ENCODE results near the gene AP2A2. TPM values are rescaled to one million over a fixed set of nuclear protein-coding genes. Genes with fewer than 3 reads are reported as not detected.

The AP2A2 gene
- total and polyA plus RNA-seq, 2 of the 4 experiments (the other 2 are of a cell fraction), result 19.9 to 49.0 TPM

DNA sequence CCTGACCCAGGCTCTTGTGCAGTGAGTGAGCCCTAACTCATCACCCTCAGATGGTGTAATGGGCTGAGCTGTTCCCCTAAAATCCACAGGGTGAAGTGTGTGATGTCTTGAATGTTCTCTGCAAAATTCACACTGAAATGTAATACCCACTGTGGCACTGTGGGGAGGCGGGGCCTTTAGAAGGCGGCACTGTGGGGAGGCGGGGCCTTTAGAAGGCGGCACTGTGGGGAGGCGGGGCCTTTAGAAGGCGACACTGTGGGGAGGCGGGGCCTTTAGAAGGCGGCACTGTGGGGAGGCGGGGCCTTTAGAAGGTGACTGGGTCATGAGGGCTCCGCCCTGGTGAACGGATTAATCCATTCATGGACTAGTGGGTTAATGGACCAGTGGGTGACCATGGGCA is 48.1 kb upstream of the AP2A2 start:
- no peak overlapping the region for H3K4ac ChIP-seq (ENCODE audit: low read depth, low read length)
- ATAC-seq (ENCODE audit: low read depth) (0 out of 2 replicates have a peak, but pooled peaks have one; percentile 9), DNase-seq (no peak)
- no peak overlapping the region for H4K91ac ChIP-seq (ENCODE audit: insufficient read depth, low read depth, low read length)
- H3K9me1 ChIP-seq (ENCODE audit: insufficient read depth, low read length), result no peaks in the 10 kb centered on the region; the same call in 1 of the 2 replicates
- no peak overlapping the region for H3K27ac ChIP-seq (ENCODE audit: insufficient read depth, low read length)
- H3K9ac ChIP-seq (ENCODE audit: low read depth, low read length), result no peak overlapping the region
- POLR2A ChIA-PET (ENCODE audit: unreplicated experiment), result no interaction called here
- CTCF ChIA-PET, result no interaction called here
- intact Hi-C loops (cut with micrococcal nuclease) (no loop called here), in situ Hi-C loops (cut with MboI; ENCODE audit: low sequenced_read_pairs) (no loop called here), dilution Hi-C loops (cut with HindIII; ENCODE audit: low sequenced_read_pairs, unreplicated experiment) (no loop called here)
- H3K23ac ChIP-seq (ENCODE audit: low read depth, low read length), result no peak overlapping the region
- no peak overlapping the region for H3K4me3 ChIP-seq (ENCODE audit: insufficient read depth, low read depth, low read length)
- no peak overlapping the region for H2AK9ac ChIP-seq (replicated peaks; ENCODE audit: low read depth, low read length, poor library complexity)
- H2BK120ac ChIP-seq (ENCODE audit: low read depth, low read length), result no peak overlapping the region
- no peak overlapping the region for H3K14ac ChIP-seq (replicated peaks; ENCODE audit: low read depth, low read length)
- no peaks in the 10 kb centered on the region for H3K79me1 ChIP-seq (ENCODE audit: low read depth in 1 of 2, low read length in 2 of 2)
- no peaks in the 10 kb centered on the region; the same call in 1 of the 2 replicates for H3K4me1 ChIP-seq (ENCODE audit: control insufficient read depth, insufficient read depth, low read length)
- H4K8ac ChIP-seq (ENCODE audit: low read depth in 2 of 2, low read length in 2 of 2), result no peak overlapping the region
- H3K4me2 ChIP-seq (ENCODE audit: low read depth, low read length), result no peak overlapping the region
- 87% methylated on average over 3 of the region's 11 CpGs; no CpG with 5 or more reads in 1 of the 2 experiments for WGBS, 2 experiments (ENCODE audit: extremely low coverage in 2 of 2, insufficient read length in 1 of 2)
- no peak overlapping the region for H2BK15ac ChIP-seq (ENCODE audit: low read depth, low read length)
- H3K9me3 ChIP-seq (ENCODE audit: control insufficient read depth, insufficient read depth, low read length), result no peaks in the 10 kb centered on the region
- H3K56ac ChIP-seq (ENCODE audit: extremely low read depth, insufficient read depth, low read length), result no peak overlapping the region
- no peak overlapping the region for H4K5ac ChIP-seq (ENCODE audit: low read depth, low read length)
- BruUV-seq (replicated peaks), result no TSS peak
- peaks cover 11% of the 10 kb centered on the region for H3K36me3 ChIP-seq (ENCODE audit: control insufficient read depth, insufficient read depth, low read length)
- no peaks in the 10 kb centered on the region for H3K27me3 ChIP-seq (ENCODE audit: control insufficient read depth, insufficient read depth, low read length)
- no peak for TF ChIP-seq ELK1 (IDR thresholded peaks at IDR 0.05; ENCODE audit: borderline replicate concordance, low read depth, low read length)
- no peaks in the 10 kb centered on the region; the same call in 1 of the 2 replicates for H4K20me1 ChIP-seq (ENCODE audit: insufficient read depth, low read length)
- no peak overlapping the region for H3K18ac ChIP-seq (ENCODE audit: low read depth, low read length)
- H2BK5ac ChIP-seq (ENCODE audit: low read depth, low read length, poor library complexity, severe bottlenecking), result no peak overlapping the region
- H2BK20ac ChIP-seq (ENCODE audit: low read depth, low read length), result no peak overlapping the region
- H2AK5ac ChIP-seq (ENCODE audit: low read depth, low read length), result no peak overlapping the region
- H2AFZ ChIP-seq (replicated peaks; ENCODE audit: low read length, poor library complexity), result no peak overlapping the region

All from IMR-90 (cell line).